ENCODE data around the gene GAL3ST3.

- TF ChIP-seq EP300 (IDR thresholded peaks at IDR 0.05) (no peak), POLR2AphosphoS5 (IDR thresholded peaks at IDR 0.05) (no peak), POLR2A (IDR thresholded peaks at IDR 0.05) (no peak)
Observed at GRCh38 chr11:66075273-66075672, 26.3 kb upstream of the GAL3ST3 start.

Measured in sigmoid colon (tissue), 4 donors.